Body of pancreas (tissue), 4 donors: ENCODE results near the gene FCHSD2.

Experiments used
- POLR2A ChIP-seq, 3 donors: fragments of 450-650 bp; IDR thresholded peaks; one replicate each; pipeline ENCODE4 v1.6.1; 2016; ENCODE audit warnings: antibody characterized with exemption in 3 of 3, mild to moderate bottlenecking in 2 of 3
- TF ChIP-seq, protein P1 (sequence below), 7 experiments: fragments of 450-650 bp in 4 of 7; fragments of 200-600 bp in 3 of 7; sonication (generic) in 3 of 7; IDR thresholded peaks; one replicate each; pipeline ENCODE4 v1.5.1; 2016 to 2019; ENCODE audit warnings: antibody characterized with exemption in 7 of 7

DNA sequence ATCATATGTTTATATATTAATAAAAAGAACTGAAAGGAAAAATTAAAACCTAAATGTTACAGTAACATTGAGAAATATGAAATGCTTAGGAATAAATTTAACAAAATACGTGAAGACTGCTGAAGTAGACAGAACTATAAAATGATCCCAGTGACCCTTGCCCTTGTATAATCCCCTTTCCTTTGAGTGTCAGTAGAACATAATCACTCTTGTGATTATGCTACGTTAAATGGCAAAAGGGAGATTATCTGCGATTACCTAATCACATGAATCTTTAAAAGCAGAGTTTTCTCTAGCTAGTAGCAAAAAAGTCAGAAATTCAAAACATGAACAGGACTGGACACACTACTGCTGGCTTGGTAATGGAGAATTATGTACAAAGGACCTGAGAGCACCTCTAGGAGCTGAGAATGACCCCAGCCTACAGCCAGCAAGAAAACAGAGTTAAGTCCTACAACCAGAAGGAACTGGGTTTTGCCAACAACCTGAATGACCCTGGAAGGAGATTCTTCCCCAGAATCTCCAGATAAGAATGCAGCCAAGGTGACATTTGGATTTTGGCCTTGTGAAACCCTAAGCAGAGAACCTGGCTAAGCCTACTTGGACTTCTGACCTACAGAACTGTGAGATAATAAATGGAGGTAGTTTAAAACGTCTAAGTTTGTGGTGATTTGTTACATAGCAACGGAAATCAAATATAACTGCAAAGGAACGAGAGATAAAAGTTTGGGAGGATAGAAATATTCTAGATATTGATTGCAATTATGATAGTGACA, 170.7 kb downstream of the FCHSD2 start:
- TF ChIP-seq, protein P1, sequence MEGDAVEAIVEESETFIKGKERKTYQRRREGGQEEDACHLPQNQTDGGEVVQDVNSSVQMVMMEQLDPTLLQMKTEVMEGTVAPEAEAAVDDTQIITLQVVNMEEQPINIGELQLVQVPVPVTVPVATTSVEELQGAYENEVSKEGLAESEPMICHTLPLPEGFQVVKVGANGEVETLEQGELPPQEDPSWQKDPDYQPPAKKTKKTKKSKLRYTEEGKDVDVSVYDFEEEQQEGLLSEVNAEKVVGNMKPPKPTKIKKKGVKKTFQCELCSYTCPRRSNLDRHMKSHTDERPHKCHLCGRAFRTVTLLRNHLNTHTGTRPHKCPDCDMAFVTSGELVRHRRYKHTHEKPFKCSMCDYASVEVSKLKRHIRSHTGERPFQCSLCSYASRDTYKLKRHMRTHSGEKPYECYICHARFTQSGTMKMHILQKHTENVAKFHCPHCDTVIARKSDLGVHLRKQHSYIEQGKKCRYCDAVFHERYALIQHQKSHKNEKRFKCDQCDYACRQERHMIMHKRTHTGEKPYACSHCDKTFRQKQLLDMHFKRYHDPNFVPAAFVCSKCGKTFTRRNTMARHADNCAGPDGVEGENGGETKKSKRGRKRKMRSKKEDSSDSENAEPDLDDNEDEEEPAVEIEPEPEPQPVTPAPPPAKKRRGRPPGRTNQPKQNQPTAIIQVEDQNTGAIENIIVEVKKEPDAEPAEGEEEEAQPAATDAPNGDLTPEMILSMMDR (IDR thresholded peaks at IDR 0.05) = no peak
- no peak for TF ChIP-seq POLR2A (IDR thresholded peaks at IDR 0.05)
